RWPE2 (cell line): ENCODE measurements around the gene SPACDR.
A peak's percentile ranks its signal among the peaks of the same experiment; 100 is the strongest.

Experiments used
- ATAC-seq: fragments of 200-7000 bp; cut with Tn5 transposase; 3 replicates; pipeline ENCODE4 v1.9.1; 2021; ENCODE audit warnings: low read depth
- DNase-seq: peaks from one replicate; pipeline ENCODE4 v3.0.0-alpha.2; 2020; ENCODE audit warnings: low spot score
- H3K27ac ChIP-seq: fragments of 450-650 bp; 2 replicates; pipeline ENCODE4 v1.5.1; 2017; ENCODE audit warnings: mild to moderate bottlenecking; ENCODE audit not compliant: poor library complexity, severe bottlenecking
- H3K27me3 ChIP-seq: fragments of 250-450 bp; sonication (Bioruptor Pico); 2 replicates; pipeline ENCODE4 v1.5.1; 2021; ENCODE audit warnings: mild to moderate bottlenecking, moderate library complexity; ENCODE audit not compliant: insufficient read depth, poor library complexity, severe bottlenecking
- H3K36me3 ChIP-seq: fragments of 250-450 bp; sonication (Bioruptor Pico); 2 replicates; pipeline ENCODE4 v1.5.1; 2020; ENCODE audit warnings: low read depth, mild to moderate bottlenecking, moderate library complexity
- H3K4me1 ChIP-seq: fragments of 250-450 bp; sonication (Bioruptor Pico); 2 replicates; pipeline ENCODE4 v1.5.1; 2021; ENCODE audit warnings: mild to moderate bottlenecking, moderate library complexity; ENCODE audit not compliant: insufficient read depth, poor library complexity, severe bottlenecking
- H3K4me3 ChIP-seq: fragments of 250-450 bp; sonication (Bioruptor Pico); 2 replicates; pipeline ENCODE4 v1.5.1; 2021; ENCODE audit warnings: mild to moderate bottlenecking, moderate library complexity; ENCODE audit not compliant: severe bottlenecking
- H3K9me3 ChIP-seq: fragments of 250-450 bp; sonication (Bioruptor Pico); 2 replicates; pipeline ENCODE4 v1.5.1; 2021; ENCODE audit warnings: mild to moderate bottlenecking, moderate library complexity; ENCODE audit not compliant: severe bottlenecking
- TF ChIP-seq, protein P1 (sequence below): fragments of 450-650 bp; IDR thresholded peaks from one replicate; pipeline ENCODE4 v1.5.1; 2017; ENCODE audit warnings: mild to moderate bottlenecking, moderate library complexity; ENCODE audit not compliant: poor library complexity, severe bottlenecking

The SPACDR gene

DNA sequence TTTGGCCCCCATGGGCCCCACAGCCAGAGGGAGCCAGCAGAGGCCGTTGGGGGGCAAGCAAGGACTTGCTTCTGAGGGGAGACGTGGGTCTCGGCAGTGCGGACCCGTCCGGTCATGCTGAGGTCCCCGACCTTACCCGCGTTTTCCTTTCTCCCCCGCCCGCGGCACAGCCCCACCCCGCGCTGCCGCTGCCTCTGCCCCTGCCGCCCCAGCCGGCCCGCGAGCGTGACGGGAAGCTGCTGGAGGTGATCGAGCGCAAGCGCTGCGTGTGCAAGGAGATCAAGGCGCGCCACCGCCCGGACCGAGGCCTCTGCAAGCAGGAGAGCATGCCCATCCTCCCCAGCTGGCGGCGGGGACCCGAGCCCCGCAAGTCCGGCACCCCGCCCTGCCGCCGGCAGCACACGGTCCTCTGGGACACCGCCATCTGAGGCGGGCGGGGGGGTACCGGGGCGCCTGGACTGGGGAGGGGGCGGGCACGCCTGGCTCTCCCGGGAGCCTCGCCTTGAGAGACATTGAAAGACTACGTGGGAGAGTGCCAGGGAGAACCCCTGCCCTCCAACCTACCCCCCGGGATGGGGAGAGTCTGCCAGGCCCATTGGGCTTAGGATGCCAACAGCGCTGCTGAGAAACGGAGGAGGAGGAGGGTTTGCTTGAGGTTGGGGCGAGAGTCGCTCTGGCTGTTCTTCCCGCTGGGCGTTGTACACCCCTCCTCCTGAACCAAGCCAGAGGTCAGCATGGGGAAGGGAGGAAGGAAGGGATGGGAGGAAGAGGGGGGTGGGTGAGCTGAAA is 29.6 kb upstream of the SPACDR start:
- Histone ChIP-seq H3K27ac (no peak overlapping the region), H3K36me3 (no peaks in the 10 kb centered on the region), H3K4me1 (no peaks in the 10 kb centered on the region), H3K4me3 (peak overlapping the region; percentile 20), H3K27me3 (no peaks in the 10 kb centered on the region), H3K9me3 (no peaks in the 10 kb centered on the region)
- peak; percentile 62 for ATAC-seq
- TF ChIP-seq, protein P1, sequence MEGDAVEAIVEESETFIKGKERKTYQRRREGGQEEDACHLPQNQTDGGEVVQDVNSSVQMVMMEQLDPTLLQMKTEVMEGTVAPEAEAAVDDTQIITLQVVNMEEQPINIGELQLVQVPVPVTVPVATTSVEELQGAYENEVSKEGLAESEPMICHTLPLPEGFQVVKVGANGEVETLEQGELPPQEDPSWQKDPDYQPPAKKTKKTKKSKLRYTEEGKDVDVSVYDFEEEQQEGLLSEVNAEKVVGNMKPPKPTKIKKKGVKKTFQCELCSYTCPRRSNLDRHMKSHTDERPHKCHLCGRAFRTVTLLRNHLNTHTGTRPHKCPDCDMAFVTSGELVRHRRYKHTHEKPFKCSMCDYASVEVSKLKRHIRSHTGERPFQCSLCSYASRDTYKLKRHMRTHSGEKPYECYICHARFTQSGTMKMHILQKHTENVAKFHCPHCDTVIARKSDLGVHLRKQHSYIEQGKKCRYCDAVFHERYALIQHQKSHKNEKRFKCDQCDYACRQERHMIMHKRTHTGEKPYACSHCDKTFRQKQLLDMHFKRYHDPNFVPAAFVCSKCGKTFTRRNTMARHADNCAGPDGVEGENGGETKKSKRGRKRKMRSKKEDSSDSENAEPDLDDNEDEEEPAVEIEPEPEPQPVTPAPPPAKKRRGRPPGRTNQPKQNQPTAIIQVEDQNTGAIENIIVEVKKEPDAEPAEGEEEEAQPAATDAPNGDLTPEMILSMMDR, result peak; percentile 9
- DNase-seq, result no peak

DNA sequence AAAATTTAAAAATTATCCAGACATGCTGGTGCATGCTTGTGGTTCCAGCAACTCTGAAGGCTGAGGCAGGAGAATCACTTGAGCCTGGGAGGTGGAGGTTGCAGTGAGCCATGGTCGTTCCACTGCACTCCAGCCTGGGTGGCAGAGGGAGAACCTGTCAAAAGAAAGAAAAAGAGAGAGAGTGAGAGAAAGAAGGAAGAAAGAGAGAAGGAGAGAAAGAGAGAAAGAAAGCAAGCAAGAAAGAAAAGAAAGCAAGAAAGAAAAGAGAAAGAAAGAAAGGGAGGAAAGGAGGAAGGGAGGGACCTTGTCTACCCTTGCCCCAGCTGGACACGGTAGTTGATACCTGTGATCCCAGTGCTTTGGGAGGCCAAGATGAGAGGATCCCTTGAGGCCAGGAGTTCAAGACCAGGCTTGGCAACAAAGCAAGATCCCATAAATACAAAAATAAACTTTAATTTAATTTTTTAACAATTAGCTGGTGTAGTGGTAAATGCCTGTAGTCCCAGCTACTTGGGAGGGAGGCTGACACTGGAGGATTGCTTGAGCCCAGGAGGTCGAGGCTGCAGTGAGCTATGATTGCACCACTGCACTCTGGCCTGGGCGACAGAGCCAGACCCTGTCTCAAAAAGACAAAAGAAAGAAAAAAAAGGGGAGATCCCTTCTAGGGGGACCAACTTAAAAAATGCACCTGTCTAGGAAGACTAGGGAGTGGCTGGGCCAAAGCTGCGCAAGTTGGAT is 28.8 kb upstream of the SPACDR start:
- DNase-seq (no peak), ATAC-seq (no peak)
- Histone ChIP-seq H3K36me3 (no peaks in the 10 kb centered on the region), H3K4me1 (no peaks in the 10 kb centered on the region), H3K9me3 (no peaks in the 10 kb centered on the region), H3K4me3 (peak overlapping the region; percentile 20), H3K27me3 (no peaks in the 10 kb centered on the region), H3K27ac (no peak overlapping the region)
- TF ChIP-seq, protein P1, result no peak

DNA sequence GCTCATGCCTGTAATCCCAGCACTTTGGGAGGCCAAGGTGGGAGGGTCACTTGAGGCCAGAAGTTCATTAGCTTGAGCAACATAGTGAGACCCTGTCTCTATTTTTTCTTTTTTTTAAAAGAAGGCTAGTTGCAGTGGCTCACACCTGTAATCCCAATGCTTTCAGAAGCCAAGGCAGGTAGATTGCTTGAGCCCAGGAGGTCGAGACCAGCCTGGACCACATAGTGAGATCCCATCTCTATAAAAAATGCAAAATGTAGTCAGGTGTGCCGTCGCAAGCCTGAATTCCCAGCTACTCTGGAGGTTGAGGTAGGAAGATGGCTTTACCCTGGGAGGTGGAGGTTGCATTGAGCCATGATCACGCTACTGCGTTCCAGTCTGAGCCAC is 27.1 kb upstream of the SPACDR start:
- H3K4me1 ChIP-seq, result no peaks in the 10 kb centered on the region
- TF ChIP-seq, protein P1, result no peak
- no peaks in the 10 kb centered on the region for H3K27me3 ChIP-seq
- no peak overlapping the region for H3K27ac ChIP-seq
- no peaks in the 10 kb centered on the region for H3K36me3 ChIP-seq
- ATAC-seq, result no peak
- H3K9me3 ChIP-seq, result no peaks in the 10 kb centered on the region
- no peak overlapping the region for H3K4me3 ChIP-seq
- DNase-seq, result no peak

DNA sequence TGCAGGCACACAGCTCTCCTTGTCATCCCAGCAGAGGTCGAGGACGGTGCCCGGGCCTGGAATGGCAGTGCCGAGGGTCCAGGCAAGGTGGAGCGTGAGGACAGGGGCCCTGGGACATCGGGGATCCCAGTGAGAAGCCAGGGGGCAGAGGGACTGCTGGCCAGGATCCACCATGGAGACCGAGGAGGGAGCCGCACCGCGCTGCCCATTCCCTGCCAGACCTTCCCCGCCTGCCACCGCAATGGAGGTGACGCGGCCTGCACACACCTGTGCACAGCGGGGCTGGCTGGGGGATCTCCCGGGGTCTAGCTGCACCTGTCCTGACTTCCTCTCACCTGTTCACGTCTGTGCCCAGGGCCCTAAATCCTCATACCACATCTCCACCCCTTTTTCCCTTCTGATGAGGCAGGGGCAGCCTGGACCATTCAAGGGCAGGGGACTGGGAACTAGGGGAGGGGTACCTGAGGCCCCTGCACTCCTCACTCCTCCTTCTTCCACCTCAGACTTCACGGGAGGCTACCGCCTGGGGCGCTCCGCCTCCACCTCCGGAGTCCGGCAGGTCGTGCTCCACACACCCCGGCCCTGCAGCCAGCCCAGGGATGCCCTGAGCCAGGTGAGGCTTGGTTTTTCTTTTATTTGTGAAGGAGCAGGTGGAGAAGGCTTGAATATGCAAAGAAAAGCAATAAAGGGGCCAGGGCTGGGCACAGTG is 26.6 kb upstream of the SPACDR start:
- Histone ChIP-seq H3K4me1 (no peaks in the 10 kb centered on the region), H3K27me3 (no peaks in the 10 kb centered on the region), H3K4me3 (no peak overlapping the region), H3K9me3 (no peaks in the 10 kb centered on the region), H3K27ac (no peak overlapping the region), H3K36me3 (no peaks in the 10 kb centered on the region)
- DNase-seq, result no peak
- ATAC-seq, result no peak
- TF ChIP-seq, protein P1, result no peak
